Measurements from ENCODE around the gene PNLIPRP1. TPM values are rescaled to one million over a fixed set of nuclear protein-coding genes. Genes with fewer than 3 reads are reported as not detected.
A peak's percentile ranks its signal among the peaks of the same experiment; 100 is the strongest.

The PNLIPRP1 gene
- total and polyA plus RNA-seq, 2 of the 4 experiments (the other 2 are of a cell fraction), result not detected

GRCh38 chr10:116567335-116567734 is 23.4 kb upstream of the PNLIPRP1 start:
- in situ Hi-C loops (cut with MboI; ENCODE audit: low sequenced_read_pairs), result no loop called here

More at GRCh38 chr10:116567335-116567734, 23.4 kb upstream of the PNLIPRP1 start:
- no peak overlapping the region for H2AK9ac ChIP-seq (replicated peaks; ENCODE audit: low read depth, low read length, poor library complexity)
- no peak overlapping the region for H4K91ac ChIP-seq (ENCODE audit: insufficient read depth, low read depth, low read length)
- no peak overlapping the region for H4K5ac ChIP-seq (ENCODE audit: low read depth, low read length)
- H3K36me3 ChIP-seq (ENCODE audit: control insufficient read depth, insufficient read depth, low read length), result no peaks in the 10 kb centered on the region
- H3K4me3 ChIP-seq (ENCODE audit: insufficient read depth, low read depth, low read length), result no peak overlapping the region
- no peaks in the 10 kb centered on the region for H3K4me1 ChIP-seq (ENCODE audit: control insufficient read depth, insufficient read depth, low read length)
- no peak overlapping the region for H2BK20ac ChIP-seq (ENCODE audit: low read depth, low read length)
- no peak overlapping the region for H3K27ac ChIP-seq (ENCODE audit: insufficient read depth, low read length)
- H3K14ac ChIP-seq (replicated peaks; ENCODE audit: low read depth, low read length), result no peak overlapping the region
- H3K18ac ChIP-seq (ENCODE audit: low read depth, low read length), result no peak overlapping the region
- ChIA-PET POLR2A (ENCODE audit: unreplicated experiment) (no interaction called here), CTCF (no interaction called here)
- H2BK5ac ChIP-seq (ENCODE audit: low read depth, low read length, poor library complexity, severe bottlenecking), result no peak overlapping the region
- H4K8ac ChIP-seq (ENCODE audit: low read depth in 2 of 2, low read length in 2 of 2), result no peak overlapping the region
- dilution Hi-C loops (cut with HindIII; ENCODE audit: low sequenced_read_pairs, unreplicated experiment) (no loop called here), intact Hi-C loops (cut with micrococcal nuclease) (no loop called here)
- BruUV-seq (replicated peaks), result no TSS peak
- no peak for DNase-seq
- H4K20me1 ChIP-seq (ENCODE audit: insufficient read depth, low read length), result no peaks in the 10 kb centered on the region
- H2BK15ac ChIP-seq (ENCODE audit: low read depth, low read length), result no peak overlapping the region
- no peaks in the 10 kb centered on the region for H3K79me1 ChIP-seq (ENCODE audit: low read depth in 1 of 2, low read length in 2 of 2)
- no peak for ATAC-seq (ENCODE audit: low read depth)
- H3K23ac ChIP-seq (ENCODE audit: low read depth, low read length), result no peak overlapping the region
- no peak overlapping the region for H3K4me2 ChIP-seq (ENCODE audit: low read depth, low read length)
- H3K9me3 ChIP-seq (ENCODE audit: control insufficient read depth, insufficient read depth, low read length), result no peaks in the 10 kb centered on the region
- no peak overlapping the region for H2AFZ ChIP-seq (replicated peaks; ENCODE audit: low read length, poor library complexity)
- no CpG with 5 or more reads among the region's 3 CpGs for WGBS, 2 experiments (ENCODE audit: extremely low coverage in 2 of 2, insufficient read length in 1 of 2)
- H3K56ac ChIP-seq (ENCODE audit: extremely low read depth, insufficient read depth, low read length), result no peak overlapping the region
- no peaks in the 10 kb centered on the region for H3K9me1 ChIP-seq (ENCODE audit: insufficient read depth, low read length)
- H3K4ac ChIP-seq (ENCODE audit: low read depth, low read length), result no peak overlapping the region
- no peak overlapping the region for H3K9ac ChIP-seq (ENCODE audit: low read depth, low read length)
- H2BK120ac ChIP-seq (ENCODE audit: low read depth, low read length), result no peak overlapping the region
- H3K27me3 ChIP-seq (ENCODE audit: control insufficient read depth, insufficient read depth, low read length), result no peaks in the 10 kb centered on the region
- H2AK5ac ChIP-seq (ENCODE audit: low read depth, low read length), result no peak overlapping the region
- TF ChIP-seq CEBPB (IDR thresholded peaks at IDR 0.05; ENCODE audit: low read depth, low read length), result peak; percentile 37; the same call in 1 of the 2 replicates
- no peak for TF ChIP-seq ELK1 (IDR thresholded peaks at IDR 0.05; ENCODE audit: borderline replicate concordance, low read depth, low read length)

Measured in IMR-90 (cell line).